Loucy (cell line): ENCODE results near the gene DTL.

Experiments
- EZH2phosphoT487 ChIP-seq: fragments of 200-600 bp; IDR thresholded peaks from 2 replicates; pipeline ENCODE4 v1.6.1; 2018; ENCODE audit warnings: antibody characterized with exemption, mild to moderate bottlenecking, moderate library complexity, borderline replicate concordance
- TF ChIP-seq, protein P1 (sequence below): fragments of 200-600 bp; sonication (generic); conservative IDR thresholded peaks from 2 replicates; pipeline ENCODE4 v1.5.1; 2014; ENCODE audit warnings: mild to moderate bottlenecking, antibody characterized with exemption, low read length

DNA sequence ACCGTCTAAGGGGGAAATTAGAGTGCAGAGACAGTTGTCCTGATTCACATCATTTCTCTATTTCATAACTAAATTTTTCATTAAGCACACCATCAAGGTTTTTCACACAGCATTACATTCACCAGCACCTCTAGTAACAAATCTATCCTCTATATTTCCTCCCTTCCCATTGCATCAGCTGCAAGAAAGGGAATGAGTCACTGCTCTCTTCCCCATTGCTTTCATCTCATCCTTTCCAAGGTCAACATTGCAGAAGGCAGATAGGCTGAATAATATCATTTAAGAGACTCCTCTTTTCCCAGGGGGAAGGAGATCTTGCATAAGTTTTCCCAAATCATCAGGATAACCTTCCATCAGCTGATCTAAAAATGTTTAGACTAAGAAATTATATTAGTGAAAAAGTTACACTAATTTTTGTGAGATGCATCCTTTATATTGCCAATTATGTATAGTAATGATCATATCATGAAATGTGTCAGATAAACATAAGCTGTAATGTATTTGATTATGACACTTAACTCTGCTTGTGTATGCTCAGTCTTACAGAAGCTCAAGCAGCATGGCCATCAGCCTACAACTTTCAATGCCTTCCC, 4.5 kb upstream of the DTL start:
- TF ChIP-seq, protein P1, sequence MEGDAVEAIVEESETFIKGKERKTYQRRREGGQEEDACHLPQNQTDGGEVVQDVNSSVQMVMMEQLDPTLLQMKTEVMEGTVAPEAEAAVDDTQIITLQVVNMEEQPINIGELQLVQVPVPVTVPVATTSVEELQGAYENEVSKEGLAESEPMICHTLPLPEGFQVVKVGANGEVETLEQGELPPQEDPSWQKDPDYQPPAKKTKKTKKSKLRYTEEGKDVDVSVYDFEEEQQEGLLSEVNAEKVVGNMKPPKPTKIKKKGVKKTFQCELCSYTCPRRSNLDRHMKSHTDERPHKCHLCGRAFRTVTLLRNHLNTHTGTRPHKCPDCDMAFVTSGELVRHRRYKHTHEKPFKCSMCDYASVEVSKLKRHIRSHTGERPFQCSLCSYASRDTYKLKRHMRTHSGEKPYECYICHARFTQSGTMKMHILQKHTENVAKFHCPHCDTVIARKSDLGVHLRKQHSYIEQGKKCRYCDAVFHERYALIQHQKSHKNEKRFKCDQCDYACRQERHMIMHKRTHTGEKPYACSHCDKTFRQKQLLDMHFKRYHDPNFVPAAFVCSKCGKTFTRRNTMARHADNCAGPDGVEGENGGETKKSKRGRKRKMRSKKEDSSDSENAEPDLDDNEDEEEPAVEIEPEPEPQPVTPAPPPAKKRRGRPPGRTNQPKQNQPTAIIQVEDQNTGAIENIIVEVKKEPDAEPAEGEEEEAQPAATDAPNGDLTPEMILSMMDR, result no peak
- TF ChIP-seq EZH2phosphoT487, result no peak
